Pancreas (tissue), 10 donors: ENCODE data around the gene PITPNC1. TPM values are rescaled to one million over a fixed set of nuclear protein-coding genes. Genes with fewer than 3 reads are reported as not detected.
A peak's percentile ranks its signal among the peaks of the same experiment; 100 is the strongest.

Source experiments
- ATAC-seq, 4 donors: fragments of 200-7000 bp; cut with Tn5 transposase; one replicate each; pipeline versions ENCODE4 v1.8.0 to v1.9.1; 2020; ENCODE audit warnings: mild to moderate bottlenecking in 4 of 4, moderate library complexity in 4 of 4
- DNase-seq, 6 donors: peaks; one replicate each; pipeline ENCODE4 v3.0.0-alpha.2; 2020
- FAIRE-seq: peaks from 2 replicates; lab custom pipeline; 2012; peaks lifted over from hg19 to GRCh38; lab: Jason Lieb, UNC
- H3K27ac ChIP-seq, 4 donors: fragments of 200-600 bp; sonication (generic); 1 replicate in 3 of 4; 2 replicates in 1 of 4; pipeline versions ENCODE4 v1.5.0 to v1.8.0; 2020
- H3K27me3 ChIP-seq, 4 donors: fragments of 200-600 bp; one replicate each; pipeline ENCODE4 v1.8.0; 2021
- H3K36me3 ChIP-seq, 3 donors: fragments of 200-600 bp; sonication (generic) in 1 of 3; one replicate each; pipeline versions ENCODE4 v1.5.0 to v1.8.0; 2020 to 2021
- H3K4me1 ChIP-seq, 3 donors: fragments of 200-600 bp; one replicate each; pipeline ENCODE4 v1.8.0; 2021
- H3K4me3 ChIP-seq, 4 donors: fragments of 200-600 bp; sonication (generic) in 2 of 4; one replicate each; pipeline versions ENCODE4 v1.5.0 to v1.8.0; 2020 to 2021
- H3K9me3 ChIP-seq, 4 donors: fragments of 200-600 bp; one replicate each; pipeline ENCODE4 v1.8.0; 2021
- WGBS, 2 donors: extraction: QIAGEN DNeasy Blood & Tissue Kit; methylation state at CpG; one replicate each; pipeline ENCODE4 v1.1.7; 2013; 5-methylcytosine and 5-hydroxymethylcytosine counted together
- intact Hi-C, 3 donors: fragments of 100-400 bp; cut with DNase I; formaldehyde crosslinking; loops; one replicate each; pipeline versions ENCODE4 v1.11.1 to v1.14.2; 2022
- polyA plus RNA-seq, 2 donors: library from polyadenylated mRNA; stranded (reverse); fragments of 200-250 nt; gene quantifications; one replicate each; pipeline ENCODE4 v1.2.3, GENCODE V29; 2013
- total RNA-seq, 6 donors: library from RNA; stranded (reverse); fragmentation: NEBNext Ultra II Directional in 4 of 6; extraction: Animal tissue kit (Norgen Biotek cat#: 25700) in 4 of 6; gene quantifications; one replicate each; pipeline versions ENCODE4 v1.2.1 to v1.2.4, GENCODE V29; 2021 to 2023
- TF ChIP-seq, protein P1 (sequence below), 4 donors: fragments of 200-600 bp; sonication (generic) in 3 of 4; IDR thresholded peaks; one replicate each; pipeline versions ENCODE4 v1.5.0 to v1.8.0; 2021; ENCODE audit warnings: antibody characterized with exemption in 4 of 4
- donor health status: healthy with polysubstance abuse.
- donor health status: DM: no; HTN: no; CAD: no; lungs with moderate emphysema.
- donor health status: DM: no; HTN: no; CAD: no.
- donor health status: control.
- donor health status: control.
- donor health status: Bipolar disorder and iron deficiency.
- donor health status: DM: yes; HTN: yes; CAD: no.
- donor health status: DM: no; HTN: no; CAD: no.
- donor health status: DM: no; HTN: no; CAD: no.
- donor health status: DM: yes; HTN: yes; CAD: no.

The PITPNC1 gene
- total and polyA plus RNA-seq, 8 donors: 9.5 to 28.8 (median 24.4) TPM

DNA sequence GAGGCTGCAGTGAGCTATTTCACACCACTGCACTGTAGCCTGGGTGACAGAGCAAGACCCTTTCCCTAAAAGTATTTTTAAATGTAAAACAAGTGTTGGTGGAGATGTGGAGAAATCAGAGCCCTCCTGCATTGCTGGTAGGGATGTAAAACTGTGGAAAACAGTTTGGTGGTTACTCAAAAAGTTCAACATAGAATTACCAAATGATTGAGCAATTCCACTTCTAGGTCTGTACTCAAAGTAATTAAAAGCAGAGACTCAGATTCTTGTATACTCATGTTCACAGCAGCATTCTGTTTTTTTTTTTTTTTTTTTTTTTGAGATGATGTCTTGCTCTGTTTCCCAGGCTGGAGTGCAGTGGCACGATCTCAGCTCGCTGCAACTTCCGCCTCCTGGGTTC, 141.8 kb downstream of the PITPNC1 start:
- H3K9me3 ChIP-seq: no peaks in the 10 kb centered on the region
- ATAC-seq (no peak), DNase-seq (no peak), FAIRE-seq (no peak)
- H3K27ac ChIP-seq: no peak overlapping the region
- intact Hi-C loops: no loop called here
- H3K27me3 ChIP-seq: no peaks in the 10 kb centered on the region
- 97 to 98% methylated on average over 3 of the region's 3 CpGs for WGBS, 2 donors
- H3K4me3 ChIP-seq: no peak overlapping the region
- H3K36me3 ChIP-seq: no peaks in the 10 kb centered on the region
- peaks cover 21 to 43% (median 29%) of the 10 kb centered on the region in 3 donors for H3K4me1 ChIP-seq
- TF ChIP-seq, protein P1, sequence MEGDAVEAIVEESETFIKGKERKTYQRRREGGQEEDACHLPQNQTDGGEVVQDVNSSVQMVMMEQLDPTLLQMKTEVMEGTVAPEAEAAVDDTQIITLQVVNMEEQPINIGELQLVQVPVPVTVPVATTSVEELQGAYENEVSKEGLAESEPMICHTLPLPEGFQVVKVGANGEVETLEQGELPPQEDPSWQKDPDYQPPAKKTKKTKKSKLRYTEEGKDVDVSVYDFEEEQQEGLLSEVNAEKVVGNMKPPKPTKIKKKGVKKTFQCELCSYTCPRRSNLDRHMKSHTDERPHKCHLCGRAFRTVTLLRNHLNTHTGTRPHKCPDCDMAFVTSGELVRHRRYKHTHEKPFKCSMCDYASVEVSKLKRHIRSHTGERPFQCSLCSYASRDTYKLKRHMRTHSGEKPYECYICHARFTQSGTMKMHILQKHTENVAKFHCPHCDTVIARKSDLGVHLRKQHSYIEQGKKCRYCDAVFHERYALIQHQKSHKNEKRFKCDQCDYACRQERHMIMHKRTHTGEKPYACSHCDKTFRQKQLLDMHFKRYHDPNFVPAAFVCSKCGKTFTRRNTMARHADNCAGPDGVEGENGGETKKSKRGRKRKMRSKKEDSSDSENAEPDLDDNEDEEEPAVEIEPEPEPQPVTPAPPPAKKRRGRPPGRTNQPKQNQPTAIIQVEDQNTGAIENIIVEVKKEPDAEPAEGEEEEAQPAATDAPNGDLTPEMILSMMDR (IDR thresholded peaks at IDR 0.05): no peak

DNA sequence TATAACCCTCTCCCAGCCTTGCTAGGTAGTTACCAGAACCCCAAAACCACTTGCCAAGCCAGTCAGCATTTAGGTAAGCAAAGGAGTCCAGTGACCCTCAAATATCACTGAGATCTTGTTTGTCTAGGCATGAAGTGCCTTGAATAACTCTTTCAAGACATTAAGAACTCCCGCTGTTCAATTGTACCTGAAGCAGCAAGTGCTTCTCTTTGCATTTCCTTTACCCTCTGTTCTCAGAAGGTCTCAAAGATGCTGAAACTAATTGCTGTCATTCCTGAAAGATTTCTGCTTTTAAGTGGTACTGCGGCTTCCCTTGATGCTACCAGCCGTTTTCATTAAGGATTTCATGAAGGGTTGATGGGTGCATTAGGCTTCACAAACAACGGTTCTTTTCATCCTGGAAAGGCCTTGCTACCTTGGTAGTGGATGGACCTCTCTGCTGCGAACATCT, 142.7 kb downstream of the PITPNC1 start:
- Histone ChIP-seq H3K27me3 (no peaks in the 10 kb centered on the region), H3K36me3 (no peaks in the 10 kb centered on the region), H3K4me3 (no peak overlapping the region), H3K27ac (no peak overlapping the region), H3K4me1 (peaks cover 21 to 39% (median 26%) of the 10 kb centered on the region in 3 donors), H3K9me3 (no peaks in the 10 kb centered on the region)
- DNase-seq (no peak), FAIRE-seq (no peak), ATAC-seq (no peak)
- WGBS, 2 donors: 88 to 89% methylated on average over 5 of the region's 5 CpGs
- intact Hi-C loops: no loop called here
- TF ChIP-seq, protein P1 (IDR thresholded peaks at IDR 0.05): no peak

DNA sequence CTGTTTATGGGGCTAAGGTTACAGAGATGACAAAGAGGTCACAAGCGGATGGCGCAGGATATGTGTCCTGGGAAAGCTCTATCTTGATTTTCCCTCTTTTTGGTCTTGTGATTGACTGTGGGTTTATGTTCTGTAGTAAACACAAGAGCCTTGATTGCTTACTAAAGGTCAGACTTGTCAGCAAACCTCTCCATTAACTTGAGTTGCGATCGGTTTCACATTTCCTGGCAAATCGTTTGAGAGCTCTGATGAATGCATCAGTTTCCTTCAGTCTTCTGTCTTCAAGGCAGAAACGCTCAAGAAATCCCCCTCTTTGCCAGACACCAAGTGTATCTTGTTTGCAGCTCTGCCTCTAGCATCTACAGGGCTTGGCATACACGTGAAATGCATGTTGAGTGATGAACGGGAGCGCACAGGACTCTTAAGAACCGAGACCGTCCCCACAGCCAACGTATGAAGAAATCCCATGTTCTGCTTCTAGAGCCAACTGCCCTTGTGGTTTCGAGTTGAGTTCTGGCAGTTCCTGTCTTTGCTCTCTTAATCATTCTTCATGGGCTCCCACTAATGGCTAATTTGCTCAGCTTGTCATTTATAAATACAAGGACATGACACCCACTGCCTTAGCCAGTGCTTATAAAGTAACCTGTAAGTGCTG, 143.3 kb downstream of the PITPNC1 start:
- TF ChIP-seq, protein P1 (IDR thresholded peaks at IDR 0.05): no peak
- no peak for FAIRE-seq
- ATAC-seq: peak in 3 of 4 donors; percentile 34 to 51 (median 49)
- Histone ChIP-seq H3K9me3 (no peaks in the 10 kb centered on the region), H3K36me3 (no peaks in the 10 kb centered on the region), H3K4me3 (no peak overlapping the region), H3K27me3 (no peaks in the 10 kb centered on the region), H3K4me1 (peaks cover 20 to 38% (median 20%) of the 10 kb centered on the region in 3 donors), H3K27ac (no peak overlapping the region)
- intact Hi-C loops: no loop called here
- DNase-seq: no peak
- WGBS, 2 donors: 48 to 66% methylated on average over 13 of the region's 13 CpGs

DNA sequence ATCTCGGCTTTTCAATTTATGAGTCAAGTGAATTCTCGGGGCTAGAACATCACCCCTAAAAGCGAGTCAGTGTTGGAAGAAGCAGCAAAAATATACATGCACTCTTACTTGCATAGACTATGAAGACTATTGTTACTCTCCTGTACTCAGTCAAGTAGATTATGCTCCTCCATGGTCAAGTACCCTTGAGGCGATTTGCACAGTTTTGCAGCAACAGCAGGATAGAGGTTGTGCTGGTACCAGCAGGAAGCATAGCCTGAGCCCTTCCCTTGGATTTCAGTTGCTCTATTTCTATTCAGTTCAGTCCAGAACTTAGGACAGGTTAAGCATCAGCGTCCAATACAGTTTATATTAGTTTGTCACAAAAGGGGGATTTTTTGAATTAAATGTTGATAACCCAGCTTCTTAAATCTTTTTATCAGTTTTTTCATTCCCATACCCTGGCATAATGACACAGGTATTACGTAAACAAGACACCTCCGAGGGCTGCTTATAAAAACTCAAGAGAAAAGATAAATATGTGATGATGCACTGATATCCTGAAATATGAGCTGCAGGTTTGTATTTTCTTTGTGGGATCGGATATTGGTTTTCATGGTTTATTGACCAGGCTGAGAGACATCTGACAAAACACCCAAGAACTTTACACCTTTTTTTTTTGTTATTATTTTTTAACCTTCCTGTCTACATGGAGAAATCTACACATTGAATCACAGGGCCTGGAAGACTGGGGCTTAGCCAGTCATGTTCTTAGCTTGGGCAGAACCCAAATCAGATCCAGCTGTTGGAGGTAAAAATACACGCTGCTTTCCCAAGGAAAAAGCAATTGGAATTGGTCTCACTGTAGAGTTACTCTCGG, 144.1 kb downstream of the PITPNC1 start:
- WGBS, 2 donors: 60 to 63% methylated on average over 10 of the region's 10 CpGs
- FAIRE-seq: no peak
- Histone ChIP-seq H3K4me1 (peaks cover 13 to 34% (median 17%) of the 10 kb centered on the region in 3 donors), H3K4me3 (no peak overlapping the region), H3K36me3 (no peaks in the 10 kb centered on the region), H3K27ac (no peak overlapping the region), H3K9me3 (no peaks in the 10 kb centered on the region), H3K27me3 (no peaks in the 10 kb centered on the region)
- intact Hi-C loops: no loop called here
- peak in 1 of 4 donors; percentile 4 for ATAC-seq
- TF ChIP-seq, protein P1 (IDR thresholded peaks at IDR 0.05): no peak
- no peak for DNase-seq
